Nucleus accumbens (tissue), 56 donors: ENCODE measurements around the gene PINLYP.
"Not testable (repeated sequence)": the region's sequence is repeated elsewhere in the genome, so short reads cannot be mapped to it uniquely, and the experiment has no call there.

ENCODE experiments used
- DNase-seq, 56 donors: peaks; one replicate each; lab custom pipeline; 2025; lab: John Stamatoyannopoulos, UW

Gene PINLYP

DNA sequence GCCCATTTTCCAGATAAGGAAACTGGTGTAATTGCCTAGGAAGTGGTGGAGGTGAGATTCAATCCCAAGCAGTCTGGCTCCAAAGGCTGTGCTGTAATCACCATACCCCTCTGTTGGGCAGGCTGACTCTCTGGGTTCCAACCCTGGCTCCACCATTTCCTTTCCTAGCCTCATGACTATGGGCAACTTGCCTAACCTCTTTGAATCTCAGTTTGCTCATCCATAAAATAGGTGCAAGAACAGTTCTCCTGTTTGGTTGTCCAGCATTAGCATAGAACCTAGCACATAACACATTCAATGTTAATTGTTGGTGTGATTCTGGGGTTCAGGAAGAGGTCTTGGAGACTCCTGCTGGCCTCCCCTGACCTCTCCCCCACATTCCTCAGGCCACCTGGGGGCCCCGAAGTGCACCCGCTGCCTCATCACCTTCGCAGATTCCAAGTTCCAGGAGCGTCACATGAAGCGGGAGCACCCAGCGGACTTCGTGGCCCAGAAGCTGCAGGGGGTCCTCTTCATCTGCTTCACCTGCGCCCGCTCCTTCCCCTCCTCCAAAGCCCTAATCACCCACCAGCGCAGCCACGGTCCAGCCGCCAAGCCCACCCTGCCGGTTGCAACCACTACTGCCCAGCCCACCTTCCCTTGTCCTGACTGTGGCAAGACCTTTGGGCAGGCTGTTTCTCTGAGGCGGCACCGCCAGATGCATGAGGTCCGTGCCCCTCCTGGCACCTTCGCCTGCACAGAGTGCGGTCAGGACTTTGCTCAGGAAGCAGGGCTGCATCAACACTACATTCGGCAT lies 23.0 kb downstream of the PINLYP start:
- no peak for DNase-seq

DNA sequence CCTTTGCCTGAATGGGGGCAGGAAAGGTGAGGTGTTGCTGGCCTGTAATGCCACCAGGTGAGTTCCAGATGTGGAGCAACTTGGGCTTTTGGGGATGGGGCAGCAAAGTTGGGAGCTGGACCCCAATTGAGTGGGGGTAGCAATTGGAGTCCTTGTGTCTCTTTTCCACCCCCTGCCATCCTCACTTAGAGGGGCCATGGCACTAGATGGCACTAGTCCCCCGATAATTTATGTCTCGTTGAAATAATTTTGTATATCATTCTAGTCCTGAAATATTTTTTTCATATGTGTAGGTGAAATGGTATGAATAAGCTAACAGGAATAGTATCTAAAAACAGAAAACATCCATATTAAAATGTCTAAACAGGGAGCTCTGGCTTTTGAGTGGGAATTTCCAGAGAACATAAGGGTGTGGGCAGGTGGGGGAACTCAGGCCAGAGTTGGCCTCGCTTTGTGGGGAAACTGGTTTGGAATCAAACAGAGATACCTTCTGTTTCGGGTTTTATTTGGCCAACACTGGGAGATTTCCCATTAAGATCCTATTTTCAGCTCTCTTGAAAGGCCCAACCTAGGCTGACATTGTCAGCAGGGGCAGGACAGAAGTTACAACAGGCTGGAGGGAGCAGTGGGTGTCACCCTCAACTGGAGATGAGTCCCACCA lies 24.2 kb downstream of the PINLYP start:
- no peak for DNase-seq

DNA sequence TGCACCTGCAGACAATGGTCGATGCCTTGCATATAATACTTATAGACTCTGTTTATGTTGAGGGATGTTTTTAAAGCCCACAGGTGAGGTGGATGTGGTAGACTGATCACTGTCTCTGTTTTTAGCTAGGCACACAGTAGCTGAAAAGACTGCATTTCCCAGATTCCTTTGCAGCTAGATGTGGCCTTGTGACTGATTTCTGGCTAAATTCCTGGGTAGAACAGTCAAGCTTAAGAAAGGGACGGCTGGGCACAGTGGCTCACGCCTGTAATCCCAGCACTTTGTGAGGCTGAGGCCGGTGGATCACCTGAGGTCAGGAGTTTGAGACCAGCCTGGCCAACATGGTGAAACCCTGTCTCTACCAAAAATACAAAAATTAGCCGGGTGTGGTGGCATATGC lies 24.7 kb downstream of the PINLYP start:
- DNase-seq: not testable (repeated sequence)

DNA sequence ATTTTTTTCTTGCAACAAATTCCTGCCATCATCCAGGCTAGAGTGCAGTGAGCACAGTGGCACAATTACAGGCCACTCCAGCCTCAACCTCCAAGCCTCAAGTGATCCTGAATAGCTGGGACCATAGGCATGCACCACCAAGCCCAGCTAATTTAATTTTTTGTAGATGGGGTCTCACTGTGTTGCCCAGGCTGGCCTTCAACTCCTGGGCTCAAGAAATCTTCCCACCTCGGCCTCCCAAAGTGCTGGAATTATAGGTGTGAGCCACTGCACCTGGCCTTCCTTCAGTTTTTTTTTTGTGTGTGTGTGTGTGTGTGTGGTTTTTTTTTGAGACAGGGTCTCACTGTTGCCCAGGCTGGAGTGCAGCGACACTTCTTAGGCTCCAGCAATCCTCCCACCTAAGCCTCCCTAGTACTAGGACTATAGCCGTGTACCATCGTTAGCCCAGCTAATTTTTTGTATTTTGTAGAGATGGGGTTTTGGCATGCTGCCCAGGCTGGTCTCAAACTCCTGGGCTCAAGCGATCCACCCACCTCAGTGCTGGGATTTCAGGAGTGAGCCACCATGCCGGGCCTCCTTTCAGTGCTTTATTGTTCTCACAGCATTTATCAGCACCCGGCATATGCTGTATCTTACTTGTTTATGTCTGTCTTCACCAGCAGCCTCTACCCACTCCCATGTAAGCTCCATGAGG lies 30.4 kb downstream of the PINLYP start:
- DNase-seq: no peak

DNA sequence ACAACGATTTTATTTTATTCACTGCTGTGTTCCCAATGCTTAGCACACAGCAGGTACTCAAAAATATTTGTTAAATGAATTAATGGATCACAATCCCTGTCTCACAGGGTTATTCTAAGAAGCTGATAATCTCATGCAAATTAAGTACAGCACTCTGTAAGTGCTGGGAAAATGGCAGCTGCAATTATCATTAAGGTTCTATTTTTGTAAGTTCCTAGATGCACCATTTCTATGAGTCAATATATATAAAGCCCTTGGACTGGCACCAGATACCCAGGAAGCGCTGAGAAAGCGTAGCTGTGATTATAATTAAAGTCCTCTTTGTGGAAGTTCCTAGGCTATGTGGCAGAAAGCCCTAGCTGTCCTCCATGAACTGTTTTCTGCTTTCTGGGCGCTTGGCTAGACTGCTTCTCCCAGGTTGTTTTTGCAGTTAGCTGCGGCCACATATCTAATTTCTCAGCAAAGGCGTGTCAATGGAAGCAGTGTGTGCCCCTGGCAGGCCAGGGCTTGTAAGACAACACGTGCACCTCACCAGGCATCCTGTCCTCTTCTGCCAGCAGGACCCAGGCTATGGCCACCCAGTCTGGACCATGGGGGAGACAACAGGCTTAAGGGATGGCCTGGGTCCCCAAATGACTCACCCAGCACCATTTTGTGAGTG lies 31.1 kb downstream of the PINLYP start:
- peak in 2 of 56 donors; percentile 3 to 26 for DNase-seq

DNA sequence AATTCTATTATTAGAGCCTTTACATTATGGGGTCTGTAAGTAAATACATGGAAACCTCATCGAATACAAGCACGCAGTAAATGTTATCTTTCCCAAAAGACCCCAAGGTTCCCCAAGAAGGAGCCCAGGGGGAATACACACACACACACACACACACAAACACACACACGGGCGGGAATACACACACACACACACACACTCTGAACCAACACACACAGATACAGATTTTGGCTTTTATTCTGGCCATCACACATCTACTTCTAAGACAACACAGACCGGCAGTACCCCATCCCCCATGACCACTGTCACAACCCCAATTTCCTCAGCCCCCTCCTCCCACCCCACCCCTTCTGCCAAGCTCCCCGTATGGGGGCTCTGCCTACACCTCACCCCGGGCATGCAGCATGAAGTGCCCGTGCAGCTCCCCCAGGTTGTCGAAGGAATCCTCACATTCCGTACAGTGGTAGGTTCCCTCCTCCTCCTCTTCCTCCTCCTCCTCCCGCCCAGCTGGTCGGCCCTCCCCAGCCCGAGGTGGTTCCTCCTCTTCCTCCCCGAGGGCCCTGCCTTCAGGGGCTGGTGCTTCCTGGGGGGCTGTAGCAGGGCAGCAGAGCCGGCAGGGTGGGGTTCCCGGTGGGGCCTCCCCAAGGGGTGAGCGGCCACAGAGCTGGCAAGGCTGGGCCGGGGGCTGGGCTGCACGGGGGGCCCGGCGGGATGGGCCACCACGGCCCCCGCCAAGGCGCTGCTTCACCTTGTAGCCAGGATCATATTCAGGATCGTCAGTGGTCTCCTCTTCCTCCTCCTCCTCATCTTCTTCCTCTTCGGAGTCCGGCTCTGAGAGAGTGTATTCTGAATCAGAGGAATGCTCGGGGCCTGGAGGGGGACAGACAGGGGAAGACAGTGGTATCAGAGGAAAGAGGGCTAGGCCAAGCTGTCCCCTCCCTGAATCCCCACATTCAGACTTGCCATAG lies 31.9 kb downstream of the PINLYP start:
- DNase-seq: peak in 1 of 56 donors; percentile 4

DNA sequence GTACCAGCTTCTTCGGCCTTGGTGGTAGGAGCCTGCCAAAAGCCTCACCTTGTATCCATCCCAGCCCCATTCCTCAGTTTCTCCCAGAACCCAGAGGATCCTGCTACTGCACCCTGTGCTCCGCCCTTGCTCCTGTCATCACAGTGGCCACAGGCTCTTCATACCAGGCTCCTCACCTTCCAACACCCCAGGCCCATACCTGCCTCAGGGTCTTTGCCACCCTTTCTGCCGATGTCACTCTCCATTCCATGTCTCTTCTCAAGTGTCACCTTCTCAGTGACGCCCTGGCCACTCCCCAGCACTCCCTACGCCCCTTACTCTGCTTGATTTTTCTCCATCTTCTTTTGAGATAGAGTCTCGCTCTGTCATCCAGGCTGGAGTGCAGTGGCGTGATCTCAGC lies 34.3 kb downstream of the PINLYP start:
- DNase-seq: no peak

DNA sequence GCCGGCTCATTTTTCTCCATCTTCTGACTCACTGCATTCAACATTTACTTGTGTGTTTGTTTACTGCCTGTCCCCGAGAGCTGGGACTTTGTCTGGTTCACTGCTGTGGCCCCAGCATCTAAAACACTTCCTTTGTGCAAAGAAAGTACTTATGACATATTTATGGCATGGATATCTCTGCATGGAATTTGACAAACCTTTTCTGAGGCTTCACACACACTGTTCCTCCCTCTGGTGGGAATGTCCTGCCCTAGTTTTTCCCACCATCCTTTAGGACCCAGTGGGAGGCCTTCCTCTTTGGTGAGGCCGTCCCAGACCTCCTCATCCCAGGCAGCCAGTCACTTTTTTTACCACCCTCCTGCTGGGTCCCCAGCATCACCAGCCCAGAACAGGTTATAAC lies 34.9 kb downstream of the PINLYP start:
- DNase-seq: no peak

DNA sequence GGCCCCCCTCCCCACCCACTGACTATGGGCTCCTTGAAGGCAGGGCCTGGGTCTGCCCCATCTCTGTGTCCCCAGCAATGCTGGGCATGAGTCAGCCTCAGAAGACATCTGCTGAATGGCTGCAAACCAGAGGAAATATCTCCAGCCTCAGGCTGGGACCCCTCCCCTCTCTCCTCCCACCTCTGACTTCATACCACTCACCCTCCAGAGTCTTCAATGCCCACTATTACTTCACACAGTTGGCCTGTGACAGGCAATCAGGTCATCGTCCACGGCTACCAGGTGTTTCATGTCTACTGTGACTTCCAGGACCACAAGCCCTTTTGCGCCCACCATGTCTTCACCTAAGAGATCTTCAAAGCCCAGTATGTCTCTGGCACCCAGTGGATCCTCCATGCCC lies 36.2 kb downstream of the PINLYP start, which contains the start of gene SRRM5:
SRRM5 (plus strand) TSS at position 301 of the 400 bp plus-strand sequence; CDS start at position 335, 34 bp downstream.
- no peak for DNase-seq

DNA sequence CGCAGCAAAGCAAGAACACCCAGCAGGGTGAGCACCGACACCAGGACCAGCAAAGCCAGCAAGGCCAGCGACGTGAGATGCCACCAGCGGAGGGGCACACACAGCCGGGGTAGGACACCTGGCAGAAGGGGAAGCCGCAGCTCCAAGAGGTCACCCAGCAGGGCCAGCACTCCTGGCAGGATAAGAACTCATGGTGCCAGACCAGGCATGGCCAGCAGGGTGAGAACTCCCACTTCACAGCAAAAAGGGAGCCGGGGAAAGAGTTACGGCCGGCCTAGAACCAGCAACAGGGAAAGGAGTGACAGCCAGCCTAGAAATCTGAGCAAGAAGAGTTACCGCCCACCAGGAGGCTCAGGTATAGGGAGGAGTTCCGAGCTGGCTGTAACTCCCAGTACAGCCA lies 36.8 kb downstream of the PINLYP start:
- DNase-seq: no peak

DNA sequence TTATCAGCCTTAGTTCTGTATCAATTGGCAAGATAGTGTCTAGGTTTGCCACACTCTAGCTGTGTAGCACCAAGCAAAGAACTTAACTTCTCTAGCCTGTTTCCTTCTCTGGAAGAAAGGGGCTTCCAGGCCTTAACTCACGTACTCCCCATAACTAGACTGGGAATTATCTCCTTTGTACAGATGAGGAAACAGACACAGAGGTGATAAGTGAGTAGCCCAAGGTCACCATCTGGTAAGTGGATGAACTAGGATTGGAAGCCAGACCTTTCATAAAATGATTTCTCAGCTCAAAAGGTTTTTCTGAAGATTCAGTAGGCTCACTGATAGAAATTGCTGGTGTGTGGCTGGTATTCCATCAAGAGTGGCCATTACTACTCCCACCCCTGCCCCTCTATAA lies 40.7 kb downstream of the PINLYP start:
- DNase-seq: no peak

DNA sequence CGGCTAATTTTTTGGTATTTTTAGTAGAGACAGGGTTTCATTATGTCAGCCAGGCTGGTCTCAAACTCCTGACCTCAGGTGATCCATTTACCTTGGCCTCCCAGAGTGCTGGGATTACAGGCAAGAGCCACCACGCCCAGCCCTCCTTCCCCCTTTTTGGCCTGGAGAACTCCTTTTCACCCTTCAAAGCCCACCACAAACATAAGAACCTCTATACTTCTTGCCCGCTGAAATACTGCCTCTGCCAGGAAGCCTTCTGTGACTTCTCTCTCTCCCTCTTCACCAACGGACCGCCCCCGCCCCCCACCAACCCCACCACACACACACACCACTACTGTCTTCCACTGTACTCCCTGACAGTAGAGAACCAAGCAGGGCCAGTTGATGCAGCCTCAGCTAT lies 41.4 kb downstream of the PINLYP start:
- DNase-seq: no peak

DNA sequence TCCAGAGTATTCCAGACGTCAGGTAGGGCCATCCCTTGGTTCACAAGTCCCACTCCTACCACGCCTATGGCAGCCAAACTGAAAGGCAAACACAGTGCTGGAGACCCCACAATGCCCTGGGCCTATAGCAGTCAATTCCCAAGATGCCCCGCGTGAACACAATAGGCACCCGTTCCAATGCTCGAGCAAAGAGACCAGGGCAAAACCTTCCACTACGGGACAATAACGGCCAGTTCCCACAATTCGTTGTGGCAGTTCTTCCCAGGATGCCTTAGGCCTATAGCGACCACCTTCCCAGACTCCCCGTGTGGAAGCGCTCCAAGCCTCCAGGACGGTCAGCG lies 43.3 kb downstream of the PINLYP start:
- DNase-seq: peak in 12 of 56 donors; percentile 51 to 83 (median 64)

DNA sequence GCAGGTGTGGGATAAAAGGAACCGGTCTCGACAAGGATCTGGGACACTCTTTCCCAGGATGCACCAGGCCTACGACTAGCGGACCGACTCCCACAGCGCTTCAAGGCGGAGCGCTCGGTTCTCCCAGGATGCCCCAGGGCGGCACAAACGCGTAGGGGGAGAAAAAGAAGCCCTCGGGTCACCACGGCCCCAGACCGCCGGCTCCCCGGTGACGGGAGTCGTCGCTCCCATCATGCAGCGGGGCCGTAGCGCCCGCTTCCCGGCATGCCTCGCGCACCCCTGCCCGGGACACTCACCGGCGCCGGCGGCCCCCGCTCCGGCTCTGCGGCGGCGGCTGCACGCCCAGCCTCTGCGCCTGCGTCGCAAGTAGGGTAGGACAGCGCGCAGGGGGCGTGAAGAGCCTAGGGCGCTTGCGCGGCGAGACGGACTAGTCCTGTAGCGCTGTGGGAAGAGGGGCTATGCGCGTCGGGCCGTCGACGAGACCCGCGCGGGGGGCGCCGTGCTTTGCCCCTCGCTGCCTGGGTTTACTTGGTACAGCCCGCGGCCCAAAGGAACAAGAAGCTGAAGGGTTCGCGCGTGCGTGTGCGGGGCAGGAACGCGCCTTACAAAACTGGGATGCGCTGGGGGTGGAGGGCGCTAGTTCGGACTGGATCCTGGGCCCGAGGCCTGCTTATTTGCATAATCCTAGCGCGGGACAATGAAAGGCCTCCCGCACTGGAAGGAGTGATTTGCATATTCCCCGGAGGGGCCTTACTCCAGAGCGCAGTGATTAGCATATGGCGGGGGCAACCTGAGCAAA lies 43.9 kb downstream of the PINLYP start, which contains the start of gene ZNF428:
ZNF428 (minus strand) TSS at position 368 of the 799 bp plus-strand sequence. CDS start 5,325 bp downstream, outside the sequence.
- DNase-seq: peak in 55 of 56 donors; percentile 77 to 97 (median 91)

DNA sequence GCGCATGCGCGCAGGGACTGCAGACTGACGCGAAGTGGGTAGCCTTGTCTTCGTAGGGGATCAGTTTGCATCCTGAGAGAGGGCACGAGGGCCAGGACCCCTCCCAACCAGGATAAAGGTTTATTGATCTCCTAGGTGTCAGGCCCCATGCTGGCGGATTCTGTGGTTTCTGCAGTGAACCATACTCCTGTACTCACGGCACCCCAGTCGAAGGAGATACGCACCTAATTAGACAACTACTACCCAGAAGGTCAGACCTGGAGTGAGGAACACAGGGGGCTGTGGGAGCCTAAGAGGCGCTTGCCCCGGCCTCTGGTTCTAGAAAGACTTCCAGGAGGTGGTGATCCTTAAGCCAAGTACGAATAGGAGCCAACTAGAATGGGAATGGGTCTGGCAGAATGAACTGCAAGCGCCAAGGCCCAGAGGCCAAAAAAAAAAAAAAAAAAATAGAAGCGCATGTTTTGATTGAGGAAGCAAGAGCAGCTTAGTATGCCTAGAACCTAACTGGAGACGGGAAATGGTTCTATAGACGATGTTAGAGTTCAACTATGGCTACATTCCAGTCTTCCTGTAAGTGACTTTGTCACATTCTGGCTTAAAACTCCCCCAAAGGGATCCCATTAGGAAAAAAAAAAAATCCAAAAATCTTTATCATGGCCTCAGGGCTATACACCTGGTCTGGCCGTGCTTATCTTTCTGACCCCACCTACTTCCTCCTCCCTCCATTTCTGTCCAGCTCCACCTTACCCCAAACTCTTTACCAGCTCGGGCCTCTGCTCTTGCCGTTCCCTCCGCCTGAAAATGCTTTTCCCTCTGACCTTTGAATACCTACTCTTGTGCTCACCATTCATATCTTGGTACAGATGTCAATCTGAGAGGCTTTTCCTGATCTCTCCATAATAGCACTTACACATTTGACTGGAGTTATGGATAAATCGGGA lies 44.7 kb downstream of the PINLYP start:
- peak in 1 of 56 donors; percentile 79 for DNase-seq

DNA sequence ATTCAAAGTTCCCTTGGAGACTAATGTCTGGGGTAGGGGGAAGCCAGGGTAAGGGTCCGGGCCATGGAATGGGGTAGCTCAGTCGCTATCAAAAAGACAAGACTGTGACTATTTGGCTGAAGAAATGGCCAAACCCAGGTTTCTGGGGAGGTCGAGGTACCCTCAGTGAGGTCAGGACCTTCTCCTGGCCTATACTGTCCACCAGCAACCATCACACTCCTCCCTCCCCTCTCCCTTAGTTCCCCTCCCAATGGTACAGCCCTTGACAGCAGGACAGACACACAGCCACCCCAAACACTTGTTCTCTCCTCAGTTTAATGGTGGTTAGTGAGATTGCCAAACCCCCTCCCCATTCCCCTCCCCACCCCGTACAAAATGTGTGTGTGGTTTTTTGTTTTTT lies 46.5 kb downstream of the PINLYP start:
- no peak for DNase-seq

DNA sequence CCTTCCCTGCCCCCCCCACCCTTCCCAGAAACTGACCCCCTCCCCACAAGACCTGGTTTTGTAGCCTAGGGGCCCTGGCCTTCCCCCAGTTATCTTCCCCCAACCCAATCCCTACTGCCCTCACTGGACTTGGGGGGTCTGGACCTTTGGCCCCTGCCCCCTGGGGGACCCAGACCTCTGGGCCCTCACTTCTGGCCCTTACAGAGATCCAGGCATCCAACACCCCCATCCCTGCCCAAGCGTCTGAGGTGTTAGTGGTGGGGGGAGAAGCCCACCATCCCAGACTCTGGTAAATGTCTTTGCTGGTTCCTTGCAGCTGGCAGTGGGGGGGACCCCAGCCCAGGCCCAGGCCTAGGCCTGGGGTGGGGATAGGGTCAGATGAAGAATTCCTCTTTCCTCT lies 47.4 kb downstream of the PINLYP start:
- no peak for DNase-seq
